ENCODE measurements around the gene TCF12. TPM values are rescaled to one million over a fixed set of nuclear protein-coding genes. Genes with fewer than 3 reads are reported as not detected.

Gene TCF12
- total and polyA plus RNA-seq, 2 of the 8 experiments (the other 6 are each of a cell fraction or from before 2014, with no cell fraction given) = 85.8 to 101 TPM

DNA sequence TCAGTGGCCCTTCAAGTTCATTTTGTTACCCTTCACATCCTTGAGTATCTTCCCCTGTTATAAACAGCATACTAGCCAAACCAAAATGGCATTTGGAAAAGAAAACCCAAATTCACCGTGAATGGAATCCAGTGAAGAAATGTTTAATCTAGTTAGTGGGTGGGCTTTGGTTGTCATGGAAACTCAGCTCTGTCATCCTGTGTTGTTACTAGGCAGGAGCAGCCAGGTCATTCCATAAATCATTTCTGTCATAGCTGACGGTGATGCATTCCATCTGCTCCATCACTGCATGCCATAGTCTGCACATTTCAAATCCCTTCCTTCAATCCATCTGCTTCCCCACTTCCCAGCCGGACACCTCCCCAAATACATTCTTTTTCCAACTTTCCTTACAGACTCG is 317.4 kb downstream of the TCF12 start (continued):
- TF ChIP-seq CHD7 (IDR thresholded peaks at IDR 0.05; ENCODE audit: insufficient replicate concordance, low read length) = no peak
- no peak for TF ChIP-seq GTF2F1 (IDR thresholded peaks at IDR 0.05; ENCODE audit: borderline replicate concordance, low read depth, low read length)
- TF ChIP-seq NANOG (IDR thresholded peaks at IDR 0.05; ENCODE audit: insufficient read depth, low read depth, low read length, poor library complexity, severe bottlenecking) = no peak
- TF ChIP-seq SUZ12 (IDR thresholded peaks at IDR 0.05; ENCODE audit: low read length) = no peak
- TF ChIP-seq BRCA1 (IDR thresholded peaks at IDR 0.05; ENCODE audit: low read depth, low read length) = no peak
- no peak for TF ChIP-seq CEBPB (IDR thresholded peaks at IDR 0.05; ENCODE audit: low read depth, low read length)
